ENCODE results near the gene SFXN4. TPM values are rescaled to one million over a fixed set of nuclear protein-coding genes. Genes with fewer than 3 reads are reported as not detected.

The SFXN4 gene
- polyA plus RNA-seq, 2 of the 4 experiments (the other 2 are of a cell fraction) = 39.3 to 66.0 TPM

DNA sequence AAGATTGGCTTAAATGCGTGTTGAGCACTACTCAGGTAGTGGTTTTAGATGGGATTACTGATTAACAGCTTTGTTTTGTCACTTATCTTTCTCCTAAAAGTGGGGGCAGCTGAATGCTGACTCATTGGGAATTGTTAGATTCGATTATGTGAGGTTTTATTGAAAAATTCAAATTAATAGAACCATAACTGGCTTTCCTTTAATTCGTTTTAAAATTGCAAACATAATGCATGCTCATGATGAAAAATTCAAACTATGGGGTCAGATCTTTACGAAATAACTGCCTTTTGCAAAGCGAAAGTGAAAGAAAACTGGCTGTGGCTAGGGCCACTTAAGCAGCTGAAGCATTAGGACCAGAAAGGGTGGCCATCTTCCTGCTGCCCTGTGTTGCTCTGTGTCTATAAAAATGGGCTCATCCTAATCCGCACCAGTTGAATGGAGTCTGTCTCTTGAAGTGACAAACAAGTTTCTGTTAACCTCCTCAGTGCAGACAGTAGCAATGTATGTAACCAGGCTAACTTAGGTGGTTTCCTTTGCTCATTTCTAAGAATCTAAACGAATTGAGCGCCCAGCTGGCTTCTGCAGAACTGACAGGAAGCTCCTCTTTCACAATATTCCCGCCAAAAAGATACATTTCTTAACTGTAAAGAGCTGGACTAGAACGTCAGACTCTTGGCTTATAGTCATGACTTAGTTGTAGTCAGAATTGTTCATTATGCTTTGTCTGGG is 33.8 kb downstream of the SFXN4 start:
- ChIA-PET POLR2A (interaction anchor here (0.8 to 1.1 kb wide), 2 partner anchors 18 to 27 kb away, joined by 3 read pairs; no protein-coding TSS in a partner anchor), CTCF (interaction anchor here (1.0 to 1.2 kb wide), 2 partner anchors 30 to 313 kb away, joined by 3 read pairs; no protein-coding TSS in a partner anchor)
- no peak for FAIRE-seq
- TF ChIP-seq HDAC2 (IDR thresholded peaks at IDR 0.05) (no peak), NFE2L2 (conservative IDR thresholded peaks at IDR 0.05; ENCODE audit: low read length) (0 out of 2 replicates have a peak, but pooled peaks have one; percentile 3), FOXS1 (CRISPR knock-in tag; IDR thresholded peaks at IDR 0.05) (no peak), NR3C1 (IDR thresholded peaks at IDR 0.05) (no peak), BHLHE40 (IDR thresholded peaks at IDR 0.05; ENCODE audit: low read depth, low read length) (no peak), FOSL2 (IDR thresholded peaks at IDR 0.05) (no peak), FOSL2 (CRISPR knock-in tag; IDR thresholded peaks at IDR 0.05) (peak; percentile 21; the same call in 1 of the 2 replicates), MAFK (IDR thresholded peaks at IDR 0.05; ENCODE audit: partially characterized antibody) (peak; percentile 79)
- Histone ChIP-seq H3K4me2 (peak overlapping the region; percentile 76), H3K9me3 (no peaks in the 10 kb centered on the region), H3K4me1 (peaks cover 12% of the 10 kb centered on the region), H3K4me3 (peak overlapping the region; percentile 31), H3K27ac (peak overlapping the region; percentile 68 to 84)
- DNase-seq (ENCODE audit: low read depth in 1 of 2, low spot score in 1 of 2) = peak in 1 of 2 experiments; percentile 35
- ATAC-seq = peak; percentile 55 to 67; a peak in 4 of 6 replicates
- 39% methylated on average over 10 of the region's 10 CpGs for WGBS (ENCODE audit: missing lambda C conversion rate)

DNA sequence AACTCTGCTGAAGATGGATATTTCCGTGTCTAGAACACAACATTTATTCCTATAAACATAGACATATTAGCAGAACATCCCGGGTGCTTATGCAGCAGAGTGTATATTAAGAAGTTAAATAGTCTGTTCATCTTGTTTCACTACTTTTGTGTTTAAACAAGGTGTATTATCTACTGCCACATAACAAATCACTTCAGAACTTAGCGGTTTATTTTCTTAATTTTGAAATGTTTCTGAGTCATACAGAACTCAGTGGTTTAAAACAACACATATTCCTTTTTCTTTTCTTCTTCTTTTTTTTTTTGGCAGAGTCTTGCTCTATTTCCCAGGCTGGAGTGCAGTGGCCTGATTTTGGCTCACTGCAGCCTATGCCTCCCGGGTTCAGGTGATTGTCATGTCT is 35.8 kb downstream of the SFXN4 start:
- ChIA-PET POLR2A (no interaction called here), CTCF (no interaction called here)
- H3K9me3 ChIP-seq = no peaks in the 10 kb centered on the region
- no peak for DNase-seq (ENCODE audit: low read depth in 1 of 2, low spot score in 1 of 2)
- WGBS (ENCODE audit: missing lambda C conversion rate) = 92% methylated on average over 4 of the region's 4 CpGs
- H3K4me3 ChIP-seq = no peak overlapping the region
- peaks cover 12% of the 10 kb centered on the region for H3K4me1 ChIP-seq
- TF ChIP-seq POLR2A (IDR thresholded peaks at IDR 0.05; ENCODE audit: low read length) = no peak
- TF ChIP-seq HDAC2 (IDR thresholded peaks at IDR 0.05) = no peak
- TF ChIP-seq KDM1A (IDR thresholded peaks at IDR 0.05; ENCODE audit: low read depth) = no peak
- no peak for TF ChIP-seq RCOR1 (IDR thresholded peaks at IDR 0.05; ENCODE audit: low read depth, low read length)
- no peak for TF ChIP-seq EHMT2 (IDR thresholded peaks at IDR 0.05; ENCODE audit: low read depth)
- no peak for TF ChIP-seq EHF (CRISPR knock-in tag; IDR thresholded peaks at IDR 0.05)
- TF ChIP-seq, protein P1, sequence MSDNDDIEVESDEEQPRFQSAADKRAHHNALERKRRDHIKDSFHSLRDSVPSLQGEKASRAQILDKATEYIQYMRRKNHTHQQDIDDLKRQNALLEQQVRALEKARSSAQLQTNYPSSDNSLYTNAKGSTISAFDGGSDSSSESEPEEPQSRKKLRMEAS (IDR thresholded peaks at IDR 0.05) = no peak
- no peak for TF ChIP-seq ZC3H11A (IDR thresholded peaks at IDR 0.05)
- no peak for TF ChIP-seq POLR2AphosphoS2 (conservative IDR thresholded peaks at IDR 0.05; ENCODE audit: low read length)
- TF ChIP-seq JUN (IDR thresholded peaks at IDR 0.05) = no peak
- TF ChIP-seq HOXB13 (CRISPR knock-in tag; IDR thresholded peaks at IDR 0.05; ENCODE audit: low read depth) = no peak
- no peak for TF ChIP-seq CHD4 (IDR thresholded peaks at IDR 0.05; ENCODE audit: borderline replicate concordance)
- TF ChIP-seq FOSB (CRISPR knock-in tag; IDR thresholded peaks at IDR 0.05) = no peak
- TF ChIP-seq EP300 (IDR thresholded peaks at IDR 0.05) = no peak
- TF ChIP-seq BHLHE40 (IDR thresholded peaks at IDR 0.05; ENCODE audit: low read depth, low read length) = no peak
- no peak for TF ChIP-seq PHF8 (IDR thresholded peaks at IDR 0.05; ENCODE audit: borderline replicate concordance, low read depth)
- no peak for ATAC-seq
- no peak for FAIRE-seq
- H3K27ac ChIP-seq = no peak overlapping the region
- H3K4me2 ChIP-seq = no peak overlapping the region

DNA sequence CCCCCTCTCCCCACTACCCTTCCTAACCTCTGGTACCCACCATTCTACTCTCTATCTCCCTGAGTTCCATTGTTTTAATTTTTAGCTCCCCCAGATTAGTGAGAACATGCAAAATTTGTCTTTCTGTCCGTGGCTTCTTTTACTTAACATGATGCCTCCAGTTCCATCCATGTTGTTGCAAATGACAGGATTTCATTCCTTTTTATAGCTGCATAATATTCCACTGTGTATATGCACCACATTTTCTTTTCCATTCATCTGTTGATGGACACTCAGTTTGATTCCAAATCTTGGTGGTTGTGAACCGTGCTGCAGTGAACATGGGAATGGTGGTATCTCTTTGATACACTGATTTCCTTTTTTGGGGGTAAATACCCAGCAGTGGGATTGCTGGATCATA is 39.6 kb downstream of the SFXN4 start:
- TF ChIP-seq HEYL (CRISPR knock-in tag; IDR thresholded peaks at IDR 0.05) (no peak), MAFK (IDR thresholded peaks at IDR 0.05; ENCODE audit: partially characterized antibody) (no peak), FOXS1 (CRISPR knock-in tag; IDR thresholded peaks at IDR 0.05) (no peak), CBX2 (IDR thresholded peaks at IDR 0.05; ENCODE audit: borderline replicate concordance, low read depth) (no peak), FOSB (CRISPR knock-in tag; IDR thresholded peaks at IDR 0.05) (no peak), FOSL2 (IDR thresholded peaks at IDR 0.05) (no peak), FOSL2 (CRISPR knock-in tag; IDR thresholded peaks at IDR 0.05) (no peak), JUNB (IDR thresholded peaks at IDR 0.05) (no peak), KDM5A (IDR thresholded peaks at IDR 0.05) (no peak), ZNF302 (CRISPR knock-in tag; IDR thresholded peaks at IDR 0.05) (no peak), RNF2 (IDR thresholded peaks at IDR 0.05; ENCODE audit: borderline replicate concordance, low read depth) (no peak), RFX5 (IDR thresholded peaks at IDR 0.05) (no peak), MAZ (IDR thresholded peaks at IDR 0.05; ENCODE audit: borderline replicate concordance, low read depth, low read length) (no peak)
- TF ChIP-seq, protein P2, sequence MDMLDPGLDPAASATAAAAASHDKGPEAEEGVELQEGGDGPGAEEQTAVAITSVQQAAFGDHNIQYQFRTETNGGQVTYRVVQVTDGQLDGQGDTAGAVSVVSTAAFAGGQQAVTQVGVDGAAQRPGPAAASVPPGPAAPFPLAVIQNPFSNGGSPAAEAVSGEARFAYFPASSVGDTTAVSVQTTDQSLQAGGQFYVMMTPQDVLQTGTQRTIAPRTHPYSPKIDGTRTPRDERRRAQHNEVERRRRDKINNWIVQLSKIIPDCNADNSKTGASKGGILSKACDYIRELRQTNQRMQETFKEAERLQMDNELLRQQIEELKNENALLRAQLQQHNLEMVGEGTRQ (IDR thresholded peaks at IDR 0.05) = no peak
- POLR2A ChIA-PET = no interaction called here
- Histone ChIP-seq H3K27ac (no peak overlapping the region), H3K4me1 (peaks cover 1% of the 10 kb centered on the region; the same call in 2 of the 3 replicates), H3K9me3 (no peaks in the 10 kb centered on the region), H3K4me2 (no peak overlapping the region), H3K4me3 (no peak overlapping the region)
- no peak for FAIRE-seq
- no peak for DNase-seq (ENCODE audit: low read depth in 1 of 2, low spot score in 1 of 2)
- CTCF ChIA-PET = interaction anchor here (0.7 kb wide), 1 partner anchor 11 kb away, joined by 3 read pairs; no protein-coding TSS in a partner anchor
- 88% methylated on average over 2 of the region's 2 CpGs for WGBS (ENCODE audit: missing lambda C conversion rate)
- ATAC-seq = no peak
